HEK293 (cell line): ENCODE data around the gene ABCB10.

ENCODE experiments used
- CTCF ChIA-PET: fragments of 350-600 bp; formaldehyde crosslinking; extraction: SDS; loops from one replicate; lab custom pipeline; 2021; ENCODE audit warnings: antibody characterized with exemption; lab: Yijun Ruan, JAX
- POLR2A ChIA-PET: fragments of 300-600 bp; formaldehyde crosslinking; extraction: SDS; loops from one replicate; lab custom pipeline; 2020; ENCODE audit warnings: antibody characterized with exemption, inconsistent platforms; lab: Yijun Ruan, JAX
- H3K27ac ChIP-seq: fragments of 200-500 bp; sonication (Bioruptor generic); 2 replicates; pipeline ENCODE4 v1.5.1; 2014; ENCODE audit warnings: low read depth, low read length, control low read depth, inconsistent platforms; ENCODE audit errors: extremely low read depth
- H3K36me3 ChIP-seq, 2 experiments: fragments of 200-500 bp in 1 of 2; sonication (Bioruptor generic) in 1 of 2; 1 replicate in 1 of 2; 2 replicates in 1 of 2; pipeline ENCODE4 v1.5.1; 2014 to 2017; ENCODE audit warnings: inconsistent platforms in 2 of 2, low read length in 2 of 2; ENCODE audit not compliant: control insufficient read depth in 2 of 2, insufficient read depth in 1 of 2
- H3K4me1 ChIP-seq: fragments of 200-500 bp; sonication (Bioruptor generic); 2 replicates; pipeline ENCODE4 v1.5.1; 2014; ENCODE audit warnings: mild to moderate bottlenecking, low read length, inconsistent platforms; ENCODE audit not compliant: control insufficient read depth, insufficient read depth
- H3K4me3 ChIP-seq: 2 replicates; pipeline ENCODE4 v1.5.1; 2011; ENCODE audit warnings: low read depth, mild to moderate bottlenecking, control low read depth, low read length, moderate library complexity
- H3K9me3 ChIP-seq: fragments of 200-500 bp; sonication (Bioruptor generic); 2 replicates; pipeline ENCODE4 v1.5.1; 2014; ENCODE audit warnings: low read depth, low read length, inconsistent platforms; ENCODE audit not compliant: control insufficient read depth, insufficient read depth
- IKZF3 ChIP-seq: fragments of 450-650 bp; IDR thresholded peaks from 2 replicates; pipeline ENCODE4 v1.5.0; 2018; ENCODE audit warnings: missing biosample characterization, mild to moderate bottlenecking, missing genetic modification characterization, moderate library complexity
- KLF8 ChIP-seq: fragments of 450-650 bp; formaldehyde crosslinking; IDR thresholded peaks from 2 replicates; pipeline ENCODE4 v1.5.1; 2016; ENCODE audit warnings: missing biosample characterization, missing genetic modification characterization
- SALL2 ChIP-seq: fragments of 450-650 bp; formaldehyde crosslinking; IDR thresholded peaks from 2 replicates; pipeline ENCODE4 v1.5.0; 2017; ENCODE audit warnings: missing biosample characterization, mild to moderate bottlenecking, missing genetic modification characterization, borderline replicate concordance
- ZBTB20 ChIP-seq: fragments of 450-650 bp; formaldehyde crosslinking; IDR thresholded peaks from 2 replicates; pipeline ENCODE4 v1.5.1; 2016; ENCODE audit warnings: missing biosample characterization, missing genetic modification characterization
- ZNF184 ChIP-seq: fragments of 450-650 bp; IDR thresholded peaks from 2 replicates; pipeline ENCODE4 v1.5.1; 2018; ENCODE audit warnings: missing biosample characterization, mild to moderate bottlenecking, missing genetic modification characterization
- ZNF23 ChIP-seq: fragments of 450-650 bp; formaldehyde crosslinking; IDR thresholded peaks from 2 replicates; pipeline ENCODE4 v1.5.1; 2016; ENCODE audit warnings: missing biosample characterization, missing genetic modification characterization, borderline replicate concordance
- ZNF558 ChIP-seq: fragments of 450-650 bp; formaldehyde crosslinking; IDR thresholded peaks from 2 replicates; pipeline ENCODE4 v1.5.1; 2016; ENCODE audit warnings: missing biosample characterization, missing genetic modification characterization
- ZNF624 ChIP-seq: fragments of 450-650 bp; formaldehyde crosslinking; IDR thresholded peaks from 2 replicates; pipeline ENCODE4 v1.5.1; 2017; ENCODE audit warnings: missing biosample characterization, missing genetic modification characterization
- ZNF664 ChIP-seq: fragments of 450-650 bp; formaldehyde crosslinking; IDR thresholded peaks from 2 replicates; pipeline ENCODE4 v1.5.1; 2016; ENCODE audit warnings: missing biosample characterization, missing genetic modification characterization
- ZNF785 ChIP-seq: fragments of 450-650 bp; formaldehyde crosslinking; IDR thresholded peaks from 2 replicates; pipeline ENCODE4 v1.5.1; 2016; ENCODE audit warnings: missing biosample characterization, missing genetic modification characterization
- ZNF792 ChIP-seq: fragments of 450-650 bp; formaldehyde crosslinking; IDR thresholded peaks from 2 replicates; pipeline ENCODE4 v1.5.1; 2016; ENCODE audit warnings: missing biosample characterization, missing genetic modification characterization
- TF ChIP-seq, protein P1 (sequence below): fragments of 450-650 bp; formaldehyde crosslinking; IDR thresholded peaks from 2 replicates; pipeline ENCODE4 v1.5.1; 2016; ENCODE audit warnings: missing biosample characterization, missing genetic modification characterization
- TF ChIP-seq, protein P2 (sequence below): fragments of 450-650 bp; formaldehyde crosslinking; IDR thresholded peaks from 2 replicates; pipeline ENCODE4 v1.5.1; 2016; ENCODE audit warnings: missing biosample characterization, missing genetic modification characterization, borderline replicate concordance
- TF ChIP-seq, protein P3 (sequence below): fragments of 450-650 bp; formaldehyde crosslinking; IDR thresholded peaks from 2 replicates; pipeline ENCODE4 v1.5.0; 2017; ENCODE audit warnings: missing biosample characterization, missing genetic modification characterization, borderline replicate concordance
- TF ChIP-seq, protein P4 (sequence below): fragments of 450-650 bp; formaldehyde crosslinking; IDR thresholded peaks from 2 replicates; pipeline ENCODE4 v1.5.1; 2017; ENCODE audit warnings: missing biosample characterization, missing genetic modification characterization
- TF ChIP-seq, protein P5 (sequence below): fragments of 450-650 bp; formaldehyde crosslinking; IDR thresholded peaks from 2 replicates; pipeline ENCODE4 v1.5.1; 2016; ENCODE audit warnings: missing biosample characterization, missing genetic modification characterization, low read depth

The ABCB10 gene

DNA sequence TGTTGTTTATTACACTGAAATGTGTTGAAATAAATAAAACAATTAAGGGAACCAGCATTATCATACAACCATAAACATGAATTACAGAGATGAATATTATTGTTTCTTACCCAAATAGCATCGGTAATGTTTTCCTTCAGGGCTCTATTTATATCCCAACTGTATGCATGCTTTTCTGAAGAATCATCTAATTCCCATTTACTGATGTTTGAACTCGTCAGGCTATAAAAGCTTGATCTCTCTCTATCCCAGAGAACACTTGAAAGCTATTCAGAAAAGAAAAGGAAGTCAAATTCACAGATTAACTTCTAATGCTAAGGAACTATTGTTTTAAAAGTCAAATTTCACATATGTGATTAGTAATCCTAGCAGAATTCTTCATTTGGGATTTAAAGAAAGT is 62.7 kb downstream of the ABCB10 start:
- CTCF ChIA-PET = interaction anchor here (0.6 to 2.4 kb wide), 5 partner anchors 13 to 831 kb away, joined by 3 to 13 read pairs (median 4); partner anchors contain the start of gene NUP133
- Histone ChIP-seq H3K9me3 (no peaks in the 10 kb centered on the region), H3K4me3 (no peak overlapping the region)

More for the DNA sequence above, 62.7 kb downstream of the ABCB10 start:
- peaks cover 95 to 97% of the 10 kb centered on the region in 2 experiments for H3K36me3 ChIP-seq
- TF ChIP-seq, protein P1, sequence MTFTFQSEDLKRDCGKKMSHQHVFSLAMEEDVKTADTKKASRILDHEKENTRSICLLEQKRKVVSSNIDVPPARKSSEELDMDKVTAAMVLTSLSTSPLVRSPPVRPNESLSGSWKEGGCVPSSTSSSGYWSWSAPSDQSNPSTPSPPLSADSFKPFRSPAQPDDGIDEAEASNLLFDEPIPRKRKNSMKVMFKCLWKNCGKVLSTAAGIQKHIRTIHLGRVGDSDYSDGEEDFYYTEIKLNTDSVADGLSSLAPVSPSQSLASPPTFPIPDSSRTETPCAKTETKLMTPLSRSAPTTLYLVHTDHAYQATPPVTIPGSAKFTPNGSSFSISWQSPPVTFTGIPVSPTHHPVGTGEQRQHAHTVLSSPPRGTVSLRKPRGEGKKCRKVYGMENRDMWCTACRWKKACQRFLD (tag by site-specific recombination) = no peak
- TF ChIP-seq, protein P2, sequence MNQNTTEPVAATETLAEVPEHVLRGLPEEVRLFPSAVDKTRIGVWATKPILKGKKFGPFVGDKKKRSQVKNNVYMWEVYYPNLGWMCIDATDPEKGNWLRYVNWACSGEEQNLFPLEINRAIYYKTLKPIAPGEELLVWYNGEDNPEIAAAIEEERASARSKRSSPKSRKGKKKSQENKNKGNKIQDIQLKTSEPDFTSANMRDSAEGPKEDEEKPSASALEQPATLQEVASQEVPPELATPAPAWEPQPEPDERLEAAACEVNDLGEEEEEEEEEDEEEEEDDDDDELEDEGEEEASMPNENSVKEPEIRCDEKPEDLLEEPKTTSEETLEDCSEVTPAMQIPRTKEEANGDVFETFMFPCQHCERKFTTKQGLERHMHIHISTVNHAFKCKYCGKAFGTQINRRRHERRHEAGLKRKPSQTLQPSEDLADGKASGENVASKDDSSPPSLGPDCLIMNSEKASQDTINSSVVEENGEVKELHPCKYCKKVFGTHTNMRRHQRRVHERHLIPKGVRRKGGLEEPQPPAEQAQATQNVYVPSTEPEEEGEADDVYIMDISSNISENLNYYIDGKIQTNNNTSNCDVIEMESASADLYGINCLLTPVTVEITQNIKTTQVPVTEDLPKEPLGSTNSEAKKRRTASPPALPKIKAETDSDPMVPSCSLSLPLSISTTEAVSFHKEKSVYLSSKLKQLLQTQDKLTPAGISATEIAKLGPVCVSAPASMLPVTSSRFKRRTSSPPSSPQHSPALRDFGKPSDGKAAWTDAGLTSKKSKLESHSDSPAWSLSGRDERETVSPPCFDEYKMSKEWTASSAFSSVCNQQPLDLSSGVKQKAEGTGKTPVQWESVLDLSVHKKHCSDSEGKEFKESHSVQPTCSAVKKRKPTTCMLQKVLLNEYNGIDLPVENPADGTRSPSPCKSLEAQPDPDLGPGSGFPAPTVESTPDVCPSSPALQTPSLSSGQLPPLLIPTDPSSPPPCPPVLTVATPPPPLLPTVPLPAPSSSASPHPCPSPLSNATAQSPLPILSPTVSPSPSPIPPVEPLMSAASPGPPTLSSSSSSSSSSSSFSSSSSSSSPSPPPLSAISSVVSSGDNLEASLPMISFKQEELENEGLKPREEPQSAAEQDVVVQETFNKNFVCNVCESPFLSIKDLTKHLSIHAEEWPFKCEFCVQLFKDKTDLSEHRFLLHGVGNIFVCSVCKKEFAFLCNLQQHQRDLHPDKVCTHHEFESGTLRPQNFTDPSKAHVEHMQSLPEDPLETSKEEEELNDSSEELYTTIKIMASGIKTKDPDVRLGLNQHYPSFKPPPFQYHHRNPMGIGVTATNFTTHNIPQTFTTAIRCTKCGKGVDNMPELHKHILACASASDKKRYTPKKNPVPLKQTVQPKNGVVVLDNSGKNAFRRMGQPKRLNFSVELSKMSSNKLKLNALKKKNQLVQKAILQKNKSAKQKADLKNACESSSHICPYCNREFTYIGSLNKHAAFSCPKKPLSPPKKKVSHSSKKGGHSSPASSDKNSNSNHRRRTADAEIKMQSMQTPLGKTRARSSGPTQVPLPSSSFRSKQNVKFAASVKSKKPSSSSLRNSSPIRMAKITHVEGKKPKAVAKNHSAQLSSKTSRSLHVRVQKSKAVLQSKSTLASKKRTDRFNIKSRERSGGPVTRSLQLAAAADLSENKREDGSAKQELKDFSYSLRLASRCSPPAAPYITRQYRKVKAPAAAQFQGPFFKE = no peak
- TF ChIP-seq, protein P3, sequence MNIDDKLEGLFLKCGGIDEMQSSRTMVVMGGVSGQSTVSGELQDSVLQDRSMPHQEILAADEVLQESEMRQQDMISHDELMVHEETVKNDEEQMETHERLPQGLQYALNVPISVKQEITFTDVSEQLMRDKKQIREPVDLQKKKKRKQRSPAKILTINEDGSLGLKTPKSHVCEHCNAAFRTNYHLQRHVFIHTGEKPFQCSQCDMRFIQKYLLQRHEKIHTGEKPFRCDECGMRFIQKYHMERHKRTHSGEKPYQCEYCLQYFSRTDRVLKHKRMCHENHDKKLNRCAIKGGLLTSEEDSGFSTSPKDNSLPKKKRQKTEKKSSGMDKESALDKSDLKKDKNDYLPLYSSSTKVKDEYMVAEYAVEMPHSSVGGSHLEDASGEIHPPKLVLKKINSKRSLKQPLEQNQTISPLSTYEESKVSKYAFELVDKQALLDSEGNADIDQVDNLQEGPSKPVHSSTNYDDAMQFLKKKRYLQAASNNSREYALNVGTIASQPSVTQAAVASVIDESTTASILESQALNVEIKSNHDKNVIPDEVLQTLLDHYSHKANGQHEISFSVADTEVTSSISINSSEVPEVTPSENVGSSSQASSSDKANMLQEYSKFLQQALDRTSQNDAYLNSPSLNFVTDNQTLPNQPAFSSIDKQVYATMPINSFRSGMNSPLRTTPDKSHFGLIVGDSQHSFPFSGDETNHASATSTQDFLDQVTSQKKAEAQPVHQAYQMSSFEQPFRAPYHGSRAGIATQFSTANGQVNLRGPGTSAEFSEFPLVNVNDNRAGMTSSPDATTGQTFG (tag by site-specific recombination) = no peak
- no peak for TF ChIP-seq SALL2 (tag by site-specific recombination)
- TF ChIP-seq ZNF184 (tag by site-specific recombination) = no peak
- TF ChIP-seq ZNF785 = no peak
- no peak for TF ChIP-seq IKZF3
- TF ChIP-seq ZNF558 (tag by site-specific recombination) = no peak
- TF ChIP-seq ZNF792 = no peak
- TF ChIP-seq ZBTB20 (tag by site-specific recombination) = no peak
- TF ChIP-seq KLF8 (tag by site-specific recombination) = no peak
- TF ChIP-seq, protein P4, sequence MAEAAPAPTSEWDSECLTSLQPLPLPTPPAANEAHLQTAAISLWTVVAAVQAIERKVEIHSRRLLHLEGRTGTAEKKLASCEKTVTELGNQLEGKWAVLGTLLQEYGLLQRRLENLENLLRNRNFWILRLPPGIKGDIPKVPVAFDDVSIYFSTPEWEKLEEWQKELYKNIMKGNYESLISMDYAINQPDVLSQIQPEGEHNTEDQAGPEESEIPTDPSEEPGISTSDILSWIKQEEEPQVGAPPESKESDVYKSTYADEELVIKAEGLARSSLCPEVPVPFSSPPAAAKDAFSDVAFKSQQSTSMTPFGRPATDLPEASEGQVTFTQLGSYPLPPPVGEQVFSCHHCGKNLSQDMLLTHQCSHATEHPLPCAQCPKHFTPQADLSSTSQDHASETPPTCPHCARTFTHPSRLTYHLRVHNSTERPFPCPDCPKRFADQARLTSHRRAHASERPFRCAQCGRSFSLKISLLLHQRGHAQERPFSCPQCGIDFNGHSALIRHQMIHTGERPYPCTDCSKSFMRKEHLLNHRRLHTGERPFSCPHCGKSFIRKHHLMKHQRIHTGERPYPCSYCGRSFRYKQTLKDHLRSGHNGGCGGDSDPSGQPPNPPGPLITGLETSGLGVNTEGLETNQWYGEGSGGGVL (tag by site-specific recombination) = no peak
- TF ChIP-seq ZNF664 (tag by site-specific recombination) = no peak
- TF ChIP-seq ZNF23 (tag by site-specific recombination) = no peak
- no peak for TF ChIP-seq ZNF624
- TF ChIP-seq, protein P5, sequence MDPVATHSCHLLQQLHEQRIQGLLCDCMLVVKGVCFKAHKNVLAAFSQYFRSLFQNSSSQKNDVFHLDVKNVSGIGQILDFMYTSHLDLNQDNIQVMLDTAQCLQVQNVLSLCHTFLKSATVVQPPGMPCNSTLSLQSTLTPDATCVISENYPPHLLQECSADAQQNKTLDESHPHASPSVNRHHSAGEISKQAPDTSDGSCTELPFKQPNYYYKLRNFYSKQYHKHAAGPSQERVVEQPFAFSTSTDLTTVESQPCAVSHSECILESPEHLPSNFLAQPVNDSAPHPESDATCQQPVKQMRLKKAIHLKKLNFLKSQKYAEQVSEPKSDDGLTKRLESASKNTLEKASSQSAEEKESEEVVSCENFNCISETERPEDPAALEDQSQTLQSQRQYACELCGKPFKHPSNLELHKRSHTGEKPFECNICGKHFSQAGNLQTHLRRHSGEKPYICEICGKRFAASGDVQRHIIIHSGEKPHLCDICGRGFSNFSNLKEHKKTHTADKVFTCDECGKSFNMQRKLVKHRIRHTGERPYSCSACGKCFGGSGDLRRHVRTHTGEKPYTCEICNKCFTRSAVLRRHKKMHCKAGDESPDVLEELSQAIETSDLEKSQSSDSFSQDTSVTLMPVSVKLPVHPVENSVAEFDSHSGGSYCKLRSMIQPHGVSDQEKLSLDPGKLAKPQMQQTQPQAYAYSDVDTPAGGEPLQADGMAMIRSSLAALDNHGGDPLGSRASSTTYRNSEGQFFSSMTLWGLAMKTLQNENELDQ (tag by site-specific recombination) = no peak
- H3K4me1 ChIP-seq = no peaks in the 10 kb centered on the region
- POLR2A ChIA-PET = interaction anchor here (0.6 kb wide), 1 partner anchor 895 kb away, joined by 3 read pairs; no protein-coding TSS in a partner anchor
- H3K27ac ChIP-seq = no peak overlapping the region
